GM21576 (cell line): ENCODE measurements around the gene CERS6.

ENCODE experiments used
- ATAC-seq: cut with Tn5 transposase; IDR thresholded peaks from one replicate; pipeline ENCODE4 v1.9.1; 2021; ENCODE audit warnings: mild to moderate bottlenecking, moderate library complexity; ENCODE audit not compliant: unreplicated experiment

CERS6 gene

GRCh38 chr2:168528469-168528868 is 72.4 kb downstream of the CERS6 start:
- no peak for ATAC-seq

GRCh38 chr2:168529054-168529833 is 73.2 kb downstream of the CERS6 start:
- ATAC-seq = no peak

- ATAC-seq = no peak
These were observed 74.0 kb downstream of the CERS6 start for GRCh38 chr2:168529900-168530561.

GRCh38 chr2:168530982-168531622 is 75.0 kb downstream of the CERS6 start:
- ATAC-seq = peak; percentile 50

GRCh38 chr2:168534926-168535325 is 78.9 kb downstream of the CERS6 start:
- ATAC-seq = no peak

DNA sequence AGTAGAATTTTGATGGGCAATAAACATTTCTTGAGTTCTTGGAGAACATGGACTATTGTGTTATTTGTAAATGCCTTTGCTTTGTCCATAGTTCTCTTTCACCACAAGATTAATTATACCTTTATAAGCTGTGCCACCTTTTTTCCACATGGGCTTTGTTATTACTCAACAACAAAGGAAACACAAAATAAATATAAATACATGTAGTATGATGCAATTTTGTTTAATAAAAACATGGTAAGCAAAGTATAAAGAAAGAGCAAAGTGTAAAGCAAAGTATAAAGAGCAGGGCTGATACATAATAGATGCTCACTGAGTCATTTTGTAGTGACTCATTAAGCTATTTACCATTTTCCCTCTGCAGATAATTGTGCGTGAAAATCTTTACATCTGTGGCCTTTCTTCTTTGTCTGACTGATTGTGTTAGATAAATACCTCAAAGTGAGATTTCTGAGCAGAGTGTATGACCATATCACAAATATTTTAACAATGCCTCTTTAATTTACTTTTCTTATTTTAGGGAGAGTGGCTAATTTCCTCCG is 80.9 kb downstream of the CERS6 start:
- ATAC-seq = no peak

DNA sequence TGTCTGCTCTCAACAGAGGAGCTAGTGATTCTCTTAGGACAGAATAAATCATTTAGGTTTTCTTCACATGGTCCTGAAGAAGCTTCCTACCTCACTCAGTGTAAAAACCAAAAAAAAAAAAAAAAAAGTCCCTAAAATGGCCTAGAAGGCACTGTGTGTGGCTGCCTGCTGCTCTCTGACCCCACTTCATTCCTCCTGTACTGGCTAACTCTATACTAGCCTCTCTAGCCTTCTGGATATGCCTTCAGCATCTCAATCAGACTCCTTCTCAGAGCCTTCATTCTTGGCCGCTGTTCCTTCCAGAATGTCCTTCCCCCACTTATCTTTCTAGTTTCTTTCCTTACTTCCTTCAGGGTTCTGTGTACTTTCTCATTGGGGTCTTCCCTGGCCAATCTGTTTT is 82.1 kb downstream of the CERS6 start:
- no peak for ATAC-seq

DNA sequence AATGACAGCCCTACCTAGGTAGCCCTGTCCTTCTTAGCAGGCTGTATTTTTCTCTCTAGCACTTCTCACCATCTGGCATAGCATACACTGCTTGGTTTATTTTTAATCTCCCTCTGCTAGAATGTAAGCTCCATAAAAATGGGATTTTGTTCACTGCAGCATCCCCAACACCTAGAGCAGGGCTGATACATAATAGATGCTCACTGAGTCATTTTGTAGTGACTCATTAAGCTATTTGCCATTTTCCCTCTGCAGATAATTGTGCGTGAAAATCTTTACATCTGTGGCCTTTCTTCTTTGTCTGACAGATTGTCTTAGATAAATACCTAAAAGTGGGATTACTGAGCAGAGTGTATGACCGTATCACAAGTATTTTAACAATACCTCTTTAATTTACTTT is 82.5 kb downstream of the CERS6 start:
- no peak for ATAC-seq

GRCh38 chr2:168539945-168540344 is 83.9 kb downstream of the CERS6 start:
- ATAC-seq = no peak

DNA sequence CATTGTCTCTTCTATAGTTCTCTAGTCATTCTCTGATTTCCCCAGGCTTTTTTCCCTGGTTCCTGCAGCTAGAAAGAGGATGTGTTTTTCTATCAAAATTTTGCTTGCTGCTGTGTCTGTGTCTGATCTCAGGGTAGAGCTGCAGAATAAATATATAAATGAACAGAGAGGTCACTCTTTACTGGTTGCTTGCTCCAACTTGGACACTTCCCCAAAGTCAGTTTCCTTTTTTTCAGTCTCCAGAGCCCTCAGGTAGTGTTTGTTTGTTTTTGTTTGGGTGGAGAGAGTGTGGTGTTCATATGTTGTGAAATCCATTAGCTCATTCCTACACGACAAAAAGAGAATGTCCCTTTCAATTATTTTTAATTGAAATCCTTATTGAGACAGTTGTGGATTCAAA is 85.8 kb downstream of the CERS6 start:
- ATAC-seq = no peak

- ATAC-seq = no peak
These were observed 87.0 kb downstream of the CERS6 start for GRCh38 chr2:168543037-168543436.

DNA sequence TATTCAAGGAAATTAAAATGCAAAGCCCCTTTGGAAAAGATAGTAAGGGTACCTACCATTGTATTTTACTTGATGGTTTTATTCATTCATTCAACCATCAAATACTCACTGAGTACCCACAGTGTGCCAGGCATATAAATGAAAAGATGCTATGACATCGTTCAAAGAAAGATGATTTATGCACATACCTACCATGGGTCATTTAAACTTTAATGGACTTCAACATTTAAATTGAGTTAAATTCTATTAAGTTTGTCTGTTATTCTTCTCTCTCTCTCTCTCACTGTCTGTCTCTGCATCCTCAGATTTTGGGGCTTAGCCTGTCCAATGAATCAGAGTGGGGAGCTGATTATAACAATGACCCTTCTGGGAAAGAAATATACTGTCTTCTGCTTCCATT is 87.9 kb downstream of the CERS6 start:
- ATAC-seq = no peak

- no peak for ATAC-seq
These were observed 89.5 kb downstream of the CERS6 start for GRCh38 chr2:168545439-168546082.

DNA sequence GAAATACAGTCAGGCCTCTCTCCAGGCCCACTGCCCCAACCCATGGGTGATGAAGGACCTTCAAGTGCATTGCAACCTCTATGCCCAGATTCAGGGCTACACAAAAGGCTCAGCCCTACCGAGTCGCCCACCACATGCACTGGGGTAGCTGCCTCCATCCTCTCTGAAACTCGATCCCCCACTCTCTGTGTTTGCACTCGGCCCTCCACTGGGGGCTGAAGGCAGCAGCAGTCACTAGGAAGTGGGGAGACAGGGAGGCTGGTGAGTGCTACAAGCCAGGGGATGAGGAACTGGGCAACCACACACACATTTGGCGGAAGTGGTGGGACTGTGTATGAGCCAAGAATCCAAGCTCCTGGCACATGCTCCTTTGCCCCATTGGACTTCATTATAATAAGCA is 94.6 kb downstream of the CERS6 start:
- no peak for ATAC-seq

DNA sequence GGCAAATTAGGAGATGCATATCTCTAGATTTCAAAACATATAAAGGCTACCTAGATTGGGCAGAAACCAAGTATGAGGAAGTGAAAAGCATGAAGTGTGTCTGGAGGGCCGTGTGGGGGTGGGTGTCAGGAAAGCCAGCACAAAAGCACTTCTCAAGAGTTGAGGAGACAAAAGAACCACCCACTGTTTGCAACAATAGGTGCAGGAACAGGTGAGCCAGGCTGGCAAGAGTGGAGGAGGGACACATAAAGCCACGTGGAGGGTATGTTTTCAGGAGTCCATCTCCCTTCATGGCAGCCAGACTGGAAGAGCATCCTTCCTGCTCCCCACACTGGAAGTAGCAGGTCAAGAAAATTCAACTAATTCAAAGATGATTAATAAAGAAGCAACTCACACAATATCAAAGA is 96.4 kb downstream of the CERS6 start:
- ATAC-seq = peak; percentile 99

- no peak for ATAC-seq
These were observed 99.2 kb downstream of the CERS6 start for GRCh38 chr2:168555283-168555682.

DNA sequence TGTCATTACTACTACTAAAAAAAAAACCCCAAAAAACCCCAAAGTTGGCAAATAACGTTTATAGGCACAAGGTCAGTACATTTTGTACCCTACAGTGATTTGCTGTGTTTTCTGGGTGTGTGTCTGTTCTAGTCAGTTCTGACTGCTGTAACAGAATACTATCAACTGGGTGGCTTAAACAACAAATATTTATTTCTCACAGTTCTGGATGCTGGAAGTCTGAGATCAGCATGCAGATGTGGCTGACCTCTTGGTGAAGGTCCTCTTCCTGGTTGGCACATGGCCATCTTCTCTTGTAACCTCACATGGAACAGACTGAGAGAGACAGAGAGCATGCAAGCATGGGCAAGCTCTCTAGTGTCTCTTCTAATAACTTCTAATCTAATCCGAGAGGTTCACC is 103.1 kb downstream of the CERS6 start:
- ATAC-seq = no peak

DNA sequence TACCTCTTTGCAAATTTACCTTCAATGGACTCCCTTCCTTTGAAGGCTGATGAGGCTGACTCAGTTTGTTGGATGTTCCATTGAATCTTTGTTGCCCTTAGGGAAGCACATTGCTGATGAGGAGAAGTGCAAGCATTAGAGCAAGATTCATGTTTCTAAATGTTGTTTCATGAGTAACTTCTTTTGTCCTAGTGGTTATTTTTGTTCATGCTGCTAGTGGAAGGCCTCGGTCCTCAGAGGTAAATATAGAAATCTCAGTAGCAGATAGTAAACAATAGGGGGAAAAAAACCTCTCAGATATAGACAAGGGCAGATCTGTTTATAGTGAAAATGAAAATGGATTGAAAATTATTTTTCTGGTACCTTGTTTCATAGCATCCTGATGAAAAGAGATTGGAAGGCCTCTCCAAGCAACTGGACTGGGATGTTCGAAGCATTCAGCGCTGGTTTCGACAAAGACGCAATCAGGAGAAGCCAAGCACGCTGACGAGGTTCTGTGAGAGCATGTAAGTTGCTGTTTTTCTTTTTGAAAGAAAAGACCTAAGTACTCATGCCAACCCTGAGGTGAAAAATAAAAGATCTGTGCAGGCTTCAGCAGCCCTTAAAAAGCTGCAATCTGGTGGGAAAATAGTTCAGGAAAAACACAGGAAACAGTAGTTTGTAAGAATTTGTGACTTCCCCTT is 104.9 kb downstream of the CERS6 start:
- ATAC-seq = peak; percentile 66

DNA sequence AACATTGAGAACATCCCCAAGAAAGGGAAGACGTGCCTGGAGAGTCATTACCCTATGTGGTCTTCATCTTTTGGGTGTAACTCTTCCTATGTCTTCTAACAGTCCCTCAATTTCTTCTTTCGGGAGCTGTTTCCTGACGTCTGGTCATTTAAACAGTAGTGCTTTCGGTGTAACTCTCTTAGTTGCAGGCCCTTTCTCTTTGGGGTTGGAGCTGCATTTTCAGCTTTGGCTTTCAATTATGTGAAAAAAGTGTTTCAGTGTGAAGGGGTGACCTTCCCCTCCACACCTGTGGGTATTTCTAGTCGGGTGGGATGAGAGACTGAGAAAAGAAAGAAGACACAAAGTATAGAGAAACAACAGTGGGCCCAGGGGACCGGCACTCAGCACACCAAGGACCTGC is 105.9 kb downstream of the CERS6 start:
- no peak for ATAC-seq

DNA sequence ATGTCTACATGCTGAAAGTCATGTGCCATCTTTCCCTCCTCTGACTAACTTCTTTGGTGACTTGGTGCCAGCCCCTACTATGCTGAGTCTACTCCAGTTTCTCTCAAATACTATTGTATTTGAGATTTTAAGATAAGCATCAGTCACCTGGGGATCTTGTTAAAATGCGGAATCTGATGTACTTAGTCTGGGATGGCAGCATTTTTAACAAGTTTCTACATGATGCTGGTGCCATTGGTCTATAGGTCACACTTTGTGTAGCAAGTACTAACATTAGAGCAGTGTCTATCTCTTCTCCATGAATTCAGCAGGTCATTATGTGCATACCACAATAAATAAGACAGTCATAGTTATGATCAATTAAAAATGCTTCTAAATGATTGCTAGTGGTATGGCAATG is 106.9 kb downstream of the CERS6 start:
- ATAC-seq = no peak

DNA sequence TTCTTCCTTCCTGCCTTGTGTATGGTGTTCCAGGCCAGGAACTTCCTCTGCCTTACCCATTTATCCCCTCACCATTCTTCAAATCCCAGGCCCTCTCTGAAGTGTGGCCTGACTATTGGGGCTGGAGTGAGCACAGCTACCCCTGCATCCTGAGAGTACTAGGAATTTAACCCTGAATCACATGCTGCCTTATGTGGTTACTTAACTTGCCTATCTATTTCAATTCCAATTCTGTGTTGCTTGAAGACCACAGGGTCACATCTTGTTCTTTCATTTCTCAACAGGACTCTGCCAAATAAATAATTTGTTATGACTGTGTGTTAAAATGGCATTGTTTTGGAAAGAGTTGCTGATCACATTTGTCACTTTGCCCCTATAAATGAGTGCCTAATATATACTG is 108.6 kb downstream of the CERS6 start:
- ATAC-seq = no peak
